HL-60 (cell line): ENCODE results near the gene SAMD9.

Source experiments
- CTCF ChIP-seq: IDR thresholded peaks from one replicate; pipeline ENCODE4 v1.5.1; 2011; ENCODE audit warnings: low read length, control low read depth, inconsistent platforms; ENCODE audit not compliant: insufficient read depth
- POLR2AphosphoS5 ChIP-seq: IDR thresholded peaks from 2 replicates; pipeline ENCODE4 v1.6.1; 2012; ENCODE audit warnings: low read depth
- REST ChIP-seq: IDR thresholded peaks from 2 replicates; pipeline ENCODE4 v1.6.1; 2012; ENCODE audit warnings: low read depth; ENCODE audit not compliant: insufficient replicate concordance

- no peak for TF ChIP-seq CTCF
- TF ChIP-seq REST, result no peak
- no peak for TF ChIP-seq POLR2AphosphoS5
Observed at GRCh38 chr7:93150200-93150835, 32.5 kb upstream of the SAMD9 start.
